ENCODE results near the gene FRMD5. TPM values are rescaled to one million over a fixed set of nuclear protein-coding genes. Genes with fewer than 3 reads are reported as not detected.
"Not testable (repeated sequence)": the region's sequence is repeated elsewhere in the genome, so short reads cannot be mapped to it uniquely, and the experiment has no call there.

Gene FRMD5
- total RNA-seq, 1 experiment from 2014 or later: 9.7 TPM

DNA sequence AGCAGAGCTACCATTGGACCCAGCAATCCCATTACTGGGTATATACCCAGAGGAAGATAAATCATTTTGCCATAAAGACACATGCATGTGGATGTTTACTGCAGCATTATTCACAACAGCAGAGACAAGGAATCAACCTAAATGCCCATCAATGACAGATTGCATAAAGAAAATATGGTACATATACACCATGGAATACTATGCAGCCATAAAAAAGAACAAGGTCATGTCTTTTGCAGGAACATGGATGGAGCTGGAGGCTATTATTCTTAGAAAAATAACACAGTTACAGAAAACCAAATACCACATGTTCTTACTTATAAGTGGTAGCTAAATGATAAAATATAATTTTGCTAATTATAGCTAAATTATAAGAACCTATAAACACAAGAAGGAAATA lies 162.3 kb downstream of the FRMD5 start:
- not testable (repeated sequence) for DNase-seq (ENCODE audit: low read depth)

DNA sequence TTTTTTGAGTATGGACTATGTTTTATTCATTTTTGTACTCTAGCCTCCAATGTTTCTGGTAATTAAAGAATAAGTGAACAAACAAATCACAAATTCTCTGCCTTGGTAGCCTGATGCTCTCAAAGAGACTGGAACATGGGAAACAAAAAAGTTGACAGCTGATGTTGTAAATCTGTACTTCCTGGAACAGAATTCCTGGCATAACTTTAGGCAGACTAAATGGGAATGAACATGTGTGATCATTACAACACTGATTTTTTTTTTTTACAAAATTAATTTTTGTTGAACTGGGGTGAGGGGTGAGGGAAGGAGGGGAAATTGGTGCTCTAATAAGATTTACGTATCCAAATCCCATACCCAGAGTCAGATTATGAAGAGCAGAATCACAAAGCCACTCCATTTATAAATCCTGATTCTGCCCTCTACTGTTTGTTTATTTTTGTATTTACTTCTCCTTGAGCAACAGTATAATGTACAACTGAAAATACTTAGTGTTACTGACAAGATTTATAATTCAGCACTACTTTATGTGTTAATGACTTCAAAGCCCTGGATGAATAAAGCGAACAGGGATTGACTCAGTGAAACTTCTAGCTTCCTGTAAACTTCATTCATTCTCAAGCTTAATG lies 165.0 kb downstream of the FRMD5 start:
- DNase-seq (ENCODE audit: low read depth): peak; percentile 55

DNA sequence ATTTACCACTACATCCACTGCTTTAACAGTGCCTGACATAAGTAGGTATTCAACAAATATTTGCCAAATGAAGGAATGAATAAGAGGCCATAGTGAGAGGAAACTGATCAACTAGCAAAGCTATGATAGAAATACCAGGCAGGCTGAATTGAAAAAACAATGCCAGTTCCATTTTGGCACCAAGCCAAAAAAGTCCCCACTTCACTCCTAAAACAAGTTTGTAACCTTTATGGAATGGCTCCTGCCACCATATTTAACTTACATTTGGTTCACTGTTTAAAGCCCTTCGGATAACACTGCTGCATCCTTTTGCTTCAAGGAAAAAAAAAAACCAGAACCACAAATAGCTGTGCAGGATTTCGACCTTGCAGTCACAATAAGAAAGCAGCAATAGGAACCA lies 166.1 kb downstream of the FRMD5 start:
- peak; percentile 12 for DNase-seq (ENCODE audit: low read depth)

DNA sequence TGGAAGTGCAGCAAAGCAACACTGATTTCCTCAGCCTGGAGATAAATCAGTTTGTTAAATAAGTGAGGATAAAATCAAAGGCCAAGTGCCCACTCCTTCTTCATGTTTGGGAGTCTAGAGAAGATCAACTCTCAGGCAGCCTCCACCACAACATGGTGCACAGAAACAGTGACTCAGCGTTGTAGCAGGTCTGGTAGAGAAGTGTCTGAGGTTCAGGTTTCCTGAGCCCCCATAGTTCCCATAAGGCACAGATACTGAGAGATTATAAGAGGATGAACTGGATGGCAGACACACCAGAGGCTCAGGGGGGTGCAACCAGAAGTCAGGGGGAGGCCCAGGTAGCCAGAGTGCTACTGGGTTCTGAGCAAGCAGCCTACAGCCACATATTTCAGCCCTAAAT lies 166.7 kb downstream of the FRMD5 start:
- peak; percentile 56 for DNase-seq (ENCODE audit: low read depth)

DNA sequence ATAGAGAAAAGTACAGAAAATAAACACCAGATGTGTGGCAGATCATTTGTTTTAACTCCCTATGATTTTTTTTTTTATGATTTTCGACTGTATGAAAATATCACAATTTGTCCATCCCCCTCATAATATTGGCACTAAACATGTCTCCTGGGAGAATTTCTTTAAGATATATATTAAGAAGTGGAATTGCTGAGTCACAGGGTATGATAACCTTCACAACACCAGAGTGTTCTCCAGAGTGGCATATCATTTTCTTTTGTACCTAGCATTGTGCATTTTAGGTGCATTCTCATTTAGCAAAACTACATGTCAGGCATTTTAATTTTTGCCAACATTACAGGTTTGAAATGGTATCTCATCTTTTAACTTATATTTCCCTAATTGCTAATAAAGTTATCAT lies 170.9 kb downstream of the FRMD5 start:
- DNase-seq (ENCODE audit: low read depth): no peak

DNA sequence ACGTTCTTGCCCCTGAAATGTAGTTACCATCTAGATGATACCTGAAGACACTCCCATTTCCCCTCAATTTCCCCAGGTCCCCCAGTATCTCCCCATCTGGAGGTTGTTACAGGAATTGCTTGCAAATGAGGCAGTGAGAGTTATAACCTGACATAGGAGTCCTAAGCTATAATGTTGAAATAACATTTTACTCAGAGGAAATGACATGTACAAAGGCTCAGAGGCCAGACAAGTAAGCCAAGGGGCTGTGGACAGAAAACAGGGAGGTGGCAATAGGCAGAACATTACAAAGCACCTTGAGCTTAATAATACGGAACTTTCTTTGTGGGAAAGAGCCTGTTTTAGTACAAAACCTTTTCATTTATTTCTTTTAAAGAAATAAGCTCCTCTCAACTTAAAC lies 171.9 kb downstream of the FRMD5 start:
- no peak for DNase-seq (ENCODE audit: low read depth)

DNA sequence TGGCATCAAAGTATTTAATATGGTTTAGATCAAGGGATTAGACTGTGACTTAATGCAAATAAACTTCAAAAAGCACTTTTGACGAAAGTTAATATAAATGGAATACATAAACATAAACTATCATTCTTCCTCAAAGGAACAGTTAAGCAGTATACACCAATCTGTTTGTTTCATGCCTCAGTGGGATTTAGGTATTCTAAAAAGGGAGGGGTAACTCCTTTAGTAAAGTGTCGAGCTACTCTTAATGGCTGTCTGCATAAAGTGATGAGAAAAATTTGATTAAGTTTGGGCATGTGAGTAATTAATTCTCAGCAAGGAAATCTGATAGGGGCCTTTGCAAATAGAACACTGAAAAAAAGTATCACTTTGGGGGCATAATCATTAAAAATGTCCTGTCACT lies 176.9 kb downstream of the FRMD5 start:
- no peak for DNase-seq (ENCODE audit: low read depth)

DNA sequence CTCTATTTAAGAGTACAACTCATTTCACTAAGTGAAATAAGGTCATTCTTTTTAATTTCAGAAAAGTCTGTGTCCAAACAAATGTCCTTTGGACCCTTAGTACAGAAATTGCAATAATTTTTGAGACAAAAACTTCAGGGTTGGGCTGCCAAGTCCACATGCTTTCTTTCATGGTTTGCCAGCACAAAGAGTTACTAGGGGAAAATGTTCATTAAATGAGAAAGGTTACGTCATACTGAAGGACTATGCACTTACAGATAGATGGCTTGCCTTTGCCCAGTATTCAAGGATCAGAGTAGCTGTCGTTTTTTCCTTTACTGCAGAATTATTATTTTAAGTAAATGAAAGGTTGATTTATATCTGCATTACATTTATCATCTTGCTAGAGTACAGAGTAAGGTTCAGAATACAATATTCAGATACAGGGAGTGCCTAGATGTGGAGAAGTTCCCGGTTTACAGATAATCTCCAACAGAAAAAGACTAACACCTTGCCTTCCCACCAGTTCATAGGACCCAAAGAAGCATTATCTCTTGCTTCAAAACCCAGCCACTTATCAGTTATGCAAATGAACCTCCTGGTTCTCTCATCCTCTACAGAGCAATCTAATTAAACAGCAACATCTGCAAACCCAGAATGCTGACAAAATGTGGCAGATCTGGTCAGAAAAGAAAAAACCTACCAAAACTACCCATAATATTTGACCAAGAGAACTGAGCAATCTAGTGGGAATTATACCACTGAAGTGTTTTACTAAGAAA lies 179.3 kb downstream of the FRMD5 start:
- no peak for DNase-seq (ENCODE audit: low read depth)

DNA sequence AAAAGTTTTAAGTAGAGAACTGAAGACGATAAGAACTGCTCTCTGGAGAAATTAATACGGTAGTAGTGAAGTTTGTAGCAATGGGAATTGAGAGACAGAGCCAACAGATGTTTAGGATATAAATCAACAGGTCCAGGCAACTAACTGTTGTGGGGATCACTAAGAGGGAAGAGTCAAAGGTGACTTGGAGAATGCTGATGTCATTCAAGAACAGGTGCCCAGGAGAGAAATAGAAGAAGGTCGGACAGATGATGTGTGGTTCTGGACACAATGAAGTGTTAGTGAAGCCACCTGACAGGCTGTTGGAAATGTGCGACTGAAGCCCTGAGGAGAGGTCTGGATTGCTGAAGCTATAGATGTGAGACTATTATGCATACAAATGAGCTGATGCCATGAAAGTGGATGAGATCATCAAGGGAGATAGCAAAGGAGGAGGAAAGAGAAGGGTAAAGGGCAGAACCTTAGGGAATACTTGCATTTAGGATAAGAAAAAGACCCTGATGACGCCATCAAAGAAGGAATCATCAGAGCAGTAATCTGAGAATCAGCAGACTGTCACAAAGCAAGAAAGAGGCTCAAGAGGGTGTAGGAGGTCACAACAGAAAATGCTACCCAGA lies 183.7 kb downstream of the FRMD5 start:
- DNase-seq (ENCODE audit: low read depth): no peak

DNA sequence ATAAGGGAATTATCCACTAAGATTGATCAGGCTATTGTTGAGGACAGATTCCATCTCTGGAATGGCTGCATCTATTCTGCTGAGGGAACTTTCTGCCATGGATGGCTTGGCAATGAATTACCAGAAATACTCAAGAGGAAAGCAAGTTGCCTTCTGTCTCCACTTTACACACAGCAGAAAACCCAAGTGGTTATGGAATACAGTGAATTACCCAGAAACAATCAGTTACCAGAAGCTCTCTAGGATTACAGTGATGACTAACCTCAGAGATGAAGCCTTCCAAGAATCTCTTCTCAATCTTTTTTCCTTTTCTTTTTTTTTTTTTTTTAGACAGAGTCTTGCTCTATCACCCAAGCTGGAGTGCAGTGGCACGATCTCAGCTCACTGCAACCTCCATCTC lies 185.0 kb downstream of the FRMD5 start:
- DNase-seq (ENCODE audit: low read depth): peak; percentile 71

DNA sequence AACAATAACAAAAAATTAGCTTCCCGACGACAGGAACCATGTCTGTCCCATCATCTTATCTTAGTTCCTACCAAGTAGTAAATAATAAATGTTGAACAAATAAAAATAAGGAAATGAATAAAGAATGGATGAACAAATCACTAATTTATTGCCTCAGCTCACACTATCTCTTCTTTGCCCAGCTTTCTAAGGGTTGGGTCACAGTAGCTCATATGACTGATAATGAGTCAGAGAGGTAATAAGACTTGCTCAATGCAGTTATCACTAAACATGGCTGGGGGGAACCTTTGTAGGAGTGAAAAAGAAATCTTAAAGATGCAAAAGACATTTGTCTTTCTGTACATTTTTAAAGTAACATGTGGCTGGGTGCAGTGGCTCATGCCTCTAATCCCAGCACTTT lies 186.0 kb downstream of the FRMD5 start:
- peak; percentile 70 for DNase-seq (ENCODE audit: low read depth)

DNA sequence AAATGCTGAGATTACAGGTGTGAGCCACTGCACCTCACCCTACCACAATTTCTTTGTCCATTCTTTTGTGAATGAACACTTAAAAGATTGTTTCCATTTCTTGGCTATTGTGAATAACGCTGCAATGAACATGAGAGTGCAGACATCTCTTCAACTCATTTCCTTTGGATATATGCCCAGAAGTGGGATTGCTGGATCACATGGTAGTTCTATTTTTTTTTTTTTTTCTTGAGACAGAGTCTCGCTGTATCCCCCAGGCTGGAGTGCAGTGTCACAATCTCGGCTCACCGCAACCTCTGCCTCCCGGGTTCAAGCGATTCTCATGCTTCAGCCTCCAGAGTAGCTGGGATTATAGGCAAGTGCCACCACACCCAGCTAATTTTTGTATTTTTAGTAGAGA lies 194.8 kb downstream of the FRMD5 start:
- DNase-seq (ENCODE audit: low read depth): peak; percentile 86

DNA sequence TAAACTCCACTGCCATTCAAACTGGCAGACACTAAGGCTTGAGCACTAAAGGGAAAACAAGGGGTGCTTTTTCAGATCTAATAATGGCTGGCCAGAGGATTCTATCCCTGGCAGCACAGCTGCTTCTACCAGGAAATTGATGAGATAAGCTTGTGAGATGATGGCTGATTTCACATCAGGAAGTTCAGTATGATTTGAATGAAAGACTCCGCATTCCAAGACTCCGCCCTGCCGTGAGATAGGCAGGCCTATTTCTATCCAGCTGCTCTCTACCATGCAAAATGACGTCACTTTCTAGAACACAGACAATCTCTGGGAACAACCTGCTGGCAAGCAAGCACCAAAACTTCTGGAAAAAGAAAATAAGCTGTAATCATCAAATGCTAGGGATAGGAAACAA lies 196.5 kb downstream of the FRMD5 start:
- no peak for DNase-seq (ENCODE audit: low read depth)

DNA sequence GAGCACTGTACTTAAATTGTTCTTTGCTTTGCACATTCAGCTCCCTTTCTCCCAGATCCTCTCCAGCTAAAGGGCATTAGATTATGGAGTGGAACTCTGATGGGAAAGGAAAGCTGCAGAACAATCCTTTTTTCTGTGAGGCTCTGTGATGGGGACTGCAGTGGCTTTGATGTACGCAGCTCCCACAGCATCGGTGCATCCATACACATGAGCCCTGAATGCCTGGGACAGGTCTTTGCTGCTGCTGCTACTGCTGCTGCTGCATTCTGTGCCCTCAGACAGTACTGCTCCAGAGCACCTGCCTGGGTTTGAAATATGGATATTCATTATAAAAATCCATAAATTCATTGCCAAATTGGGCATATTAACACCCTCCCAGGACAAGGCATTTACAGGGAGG lies 203.9 kb downstream of the FRMD5 start:
- DNase-seq (ENCODE audit: low read depth): no peak

DNA sequence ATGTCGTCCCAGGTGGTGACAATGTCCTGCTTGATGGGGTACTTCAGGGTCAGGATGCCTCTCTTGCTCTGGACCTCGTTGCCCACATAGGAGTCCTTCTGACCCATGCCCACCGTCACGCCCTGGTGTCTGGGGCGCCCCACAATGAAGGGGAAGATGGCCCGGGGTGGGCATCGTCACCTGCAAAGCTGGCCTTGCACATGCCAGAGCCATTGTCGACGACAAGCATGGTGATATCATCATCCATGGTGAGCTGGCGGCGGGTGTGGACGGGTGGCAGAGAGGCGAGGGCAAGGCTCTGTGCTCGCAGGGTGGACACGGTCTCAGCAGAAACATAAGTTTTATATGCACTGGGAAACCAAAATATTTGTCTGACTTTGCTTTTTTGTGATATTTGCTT lies 205.1 kb downstream of the FRMD5 start:
- DNase-seq (ENCODE audit: low read depth): no peak

DNA sequence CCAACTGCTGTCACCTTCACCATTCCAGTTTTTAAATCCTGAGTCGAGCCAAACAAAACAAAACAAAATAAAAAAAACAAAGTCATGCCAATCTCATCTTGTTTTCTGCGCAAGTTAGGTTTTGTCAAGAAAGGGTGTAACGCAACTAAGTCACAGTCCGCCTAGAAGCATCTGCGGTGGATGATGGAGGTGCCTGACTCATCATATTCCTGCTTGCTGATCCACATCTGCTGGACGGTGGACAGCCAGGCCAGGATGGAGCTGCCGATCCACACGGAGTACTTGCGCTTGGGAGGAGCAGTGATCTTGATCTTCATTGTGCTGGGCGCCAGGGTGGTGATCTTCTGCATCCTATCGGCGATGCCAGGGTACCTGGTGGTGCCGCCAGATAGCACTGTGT lies 206.2 kb downstream of the FRMD5 start:
- DNase-seq (ENCODE audit: low read depth): no peak

DNA sequence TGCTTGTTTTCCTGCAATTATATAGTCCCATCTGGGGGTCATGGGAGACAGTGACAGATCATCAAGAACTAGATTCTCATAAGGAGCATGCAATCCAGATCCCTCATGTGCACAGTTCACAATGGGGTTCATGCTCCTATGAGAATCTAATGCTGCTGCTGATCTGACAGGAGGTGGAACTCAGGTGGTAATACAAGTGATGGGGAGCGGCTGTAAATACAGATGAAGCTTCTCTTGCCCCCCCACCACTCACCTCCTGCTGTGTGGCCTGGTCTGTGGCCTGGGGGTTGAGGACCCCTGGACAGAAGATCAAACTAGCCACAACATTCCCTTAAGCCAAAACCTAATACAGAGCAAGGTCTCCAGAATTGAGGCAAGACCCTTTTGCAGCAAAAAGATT lies 207.1 kb downstream of the FRMD5 start:
- no peak for DNase-seq (ENCODE audit: low read depth)

DNA sequence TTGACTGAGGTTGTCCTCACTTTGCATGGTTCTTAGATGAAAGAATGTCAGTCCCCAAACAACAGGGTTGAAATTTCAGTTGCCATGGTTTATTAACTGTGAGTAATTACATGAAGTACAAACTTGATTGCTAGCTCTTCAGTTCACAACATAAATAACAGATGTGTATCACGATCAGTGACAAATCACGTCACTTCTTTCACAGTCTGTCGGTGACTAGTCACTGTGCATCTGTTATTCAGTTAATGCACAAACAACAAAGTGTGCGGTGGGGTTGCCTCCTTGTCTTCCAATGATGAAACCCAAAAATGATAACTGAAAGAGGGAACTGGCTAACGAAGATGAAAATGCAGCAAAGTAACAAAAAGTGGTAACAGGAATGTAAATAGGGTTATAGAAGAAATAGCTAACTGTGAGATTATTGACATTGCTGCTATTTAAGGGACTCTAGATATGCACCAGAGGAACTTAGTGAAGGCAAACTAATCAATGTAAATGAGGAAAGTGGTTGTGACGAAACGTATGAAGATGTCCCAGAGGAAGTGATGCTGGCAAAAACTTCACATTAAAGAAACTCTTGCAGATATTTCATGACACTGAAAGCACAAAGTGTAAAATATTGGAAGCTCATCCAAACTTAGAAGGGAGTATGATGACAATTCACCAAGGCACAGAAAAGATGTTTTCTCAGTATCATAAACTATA lies 208.9 kb downstream of the FRMD5 start:
- no peak for DNase-seq (ENCODE audit: low read depth)

DNA sequence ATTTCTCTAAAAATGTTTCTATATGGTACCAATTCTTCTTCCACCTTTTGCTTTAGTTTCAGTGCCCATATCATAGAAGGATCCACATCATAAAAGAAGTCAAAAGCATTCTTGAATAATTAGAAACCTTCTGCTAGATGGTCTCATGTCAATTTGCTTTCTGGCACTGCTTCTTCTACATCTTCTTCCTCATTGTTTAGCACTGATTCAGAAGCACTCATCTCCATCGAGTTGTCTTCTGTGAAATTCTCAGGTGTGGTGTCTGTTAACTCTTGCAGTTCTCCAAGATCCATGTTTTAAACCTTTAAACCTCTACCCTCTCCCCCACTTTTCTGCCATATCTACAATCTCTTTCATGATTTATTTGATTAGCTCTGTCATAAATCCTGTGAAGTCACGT lies 213.5 kb downstream of the FRMD5 start:
- no peak for DNase-seq (ENCODE audit: low read depth)

DNA sequence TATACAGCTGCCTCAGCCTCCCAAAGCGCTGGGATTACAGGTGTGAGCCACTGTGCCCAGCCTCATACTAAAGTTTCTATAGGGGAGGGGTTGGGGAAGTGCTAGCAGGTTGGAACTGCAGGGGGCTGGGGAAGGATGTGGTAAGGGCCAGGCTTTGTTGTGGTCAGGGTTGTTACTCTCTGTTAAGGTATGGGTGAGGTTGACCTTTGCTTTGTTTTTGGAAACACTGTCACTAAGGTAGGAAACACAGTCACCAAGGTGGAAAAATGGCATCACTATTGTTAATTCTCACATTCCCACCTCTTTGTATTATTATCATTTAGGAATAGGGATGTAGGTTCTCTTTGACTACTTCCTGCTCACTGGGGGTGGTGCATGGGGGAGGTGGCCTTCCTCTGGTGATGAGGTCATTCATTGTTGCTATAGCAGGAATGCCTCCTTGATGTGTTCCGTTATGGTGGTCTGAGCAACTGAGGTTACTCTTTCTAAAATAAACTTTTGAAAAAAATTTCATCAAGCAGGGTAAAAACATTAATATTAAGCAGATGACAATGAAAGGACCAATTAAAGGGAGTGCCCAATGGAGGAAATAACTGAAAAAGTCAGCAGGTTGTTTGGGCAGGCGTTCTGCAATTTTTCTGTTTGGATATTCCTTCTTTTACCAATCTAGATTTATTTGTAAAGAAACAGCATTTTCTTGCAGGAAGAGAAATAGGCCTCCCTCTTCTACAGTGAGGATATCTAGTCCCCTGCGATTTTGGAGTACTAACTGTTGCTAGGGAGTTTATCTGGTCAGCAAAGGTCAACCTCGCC lies 217.8 kb downstream of the FRMD5 start:
- peak; percentile 52 for DNase-seq (ENCODE audit: low read depth)

DNA sequence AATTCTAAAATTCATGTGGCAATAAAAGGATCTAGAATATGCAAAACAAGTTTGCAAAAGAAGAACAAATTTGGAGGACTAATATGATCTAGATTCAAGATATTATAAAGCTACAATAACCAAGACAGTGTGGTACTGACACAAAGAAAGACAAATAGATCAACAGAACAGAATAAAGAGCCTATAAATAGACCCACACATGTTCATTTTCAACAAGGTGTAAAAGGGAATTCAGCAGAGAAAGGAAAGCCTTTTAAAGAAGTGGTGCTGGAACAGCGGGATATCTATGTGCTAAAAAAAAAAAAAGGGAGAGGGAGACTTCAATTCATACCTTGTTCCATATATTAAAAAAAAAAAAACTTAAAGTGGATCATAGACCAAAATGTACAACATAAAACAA lies 219.3 kb downstream of the FRMD5 start:
- no peak for DNase-seq (ENCODE audit: low read depth)

DNA sequence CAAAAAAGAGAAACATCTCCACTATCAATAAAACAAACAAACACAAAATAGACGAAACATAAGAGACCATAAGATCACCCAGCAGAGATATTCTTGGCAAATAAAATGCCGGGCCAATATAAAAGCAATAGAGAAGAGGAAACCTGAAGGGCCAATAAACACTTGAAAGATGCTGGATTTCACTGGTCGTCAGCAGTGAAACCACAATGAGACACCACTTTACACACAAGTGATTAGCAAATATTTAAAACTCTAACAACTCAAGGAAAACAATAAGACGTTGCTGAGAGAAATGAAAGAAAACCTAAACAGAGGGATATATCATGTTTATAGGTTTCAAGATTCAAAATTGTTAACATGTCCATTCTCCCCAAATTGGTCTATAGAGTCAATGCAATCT lies 219.7 kb downstream of the FRMD5 start:
- DNase-seq (ENCODE audit: low read depth): peak; percentile 34

Measured in M059J (cell line).